ENCODE results near the gene DGAT2.

DGAT2 gene

GRCh38 chr11:75780888-75781287 lies 12.3 kb downstream of the DGAT2 start:
- no peak for DNase-seq (ENCODE audit: low read depth)

- no peak for DNase-seq (ENCODE audit: low read depth)
These were observed 12.7 kb downstream of the DGAT2 start for GRCh38 chr11:75781296-75781695.

GRCh38 chr11:75781831-75782230 lies 13.3 kb downstream of the DGAT2 start:
- DNase-seq (ENCODE audit: low read depth): no peak

- no peak for DNase-seq (ENCODE audit: low read depth)
These were observed 14.1 kb downstream of the DGAT2 start for GRCh38 chr11:75782540-75783263.

- no peak for DNase-seq (ENCODE audit: low read depth)
These were observed 15.0 kb downstream of the DGAT2 start for GRCh38 chr11:75783416-75784084.

GRCh38 chr11:75784085-75784478 lies 15.5 kb downstream of the DGAT2 start:
- DNase-seq (ENCODE audit: low read depth): no peak

GRCh38 chr11:75784506-75784905 lies 15.9 kb downstream of the DGAT2 start:
- DNase-seq (ENCODE audit: low read depth): no peak

GRCh38 chr11:75785187-75785586 lies 16.6 kb downstream of the DGAT2 start:
- DNase-seq (ENCODE audit: low read depth): no peak

GRCh38 chr11:75786101-75786736 lies 17.6 kb downstream of the DGAT2 start:
- no peak for DNase-seq (ENCODE audit: low read depth)

GRCh38 chr11:75789521-75789920 lies 20.9 kb downstream of the DGAT2 start:
- DNase-seq (ENCODE audit: low read depth): no peak

- no peak for DNase-seq (ENCODE audit: low read depth)
These were observed 22.4 kb downstream of the DGAT2 start for GRCh38 chr11:75790986-75791385.

GRCh38 chr11:75792127-75792731 lies 23.7 kb downstream of the DGAT2 start:
- DNase-seq (ENCODE audit: low read depth): no peak

GRCh38 chr11:75792997-75793800 lies 24.6 kb downstream of the DGAT2 start:
- DNase-seq (ENCODE audit: low read depth): no peak

- DNase-seq (ENCODE audit: low read depth): no peak
These were observed 25.4 kb downstream of the DGAT2 start for GRCh38 chr11:75793966-75794365.

- DNase-seq (ENCODE audit: low read depth): no peak
These were observed 26.9 kb downstream of the DGAT2 start for GRCh38 chr11:75795276-75796090.

- no peak for DNase-seq (ENCODE audit: low read depth)
These were observed 27.5 kb downstream of the DGAT2 start for GRCh38 chr11:75796091-75796435.

GRCh38 chr11:75797116-75797515 lies 28.5 kb downstream of the DGAT2 start:
- no peak for DNase-seq (ENCODE audit: low read depth)

GRCh38 chr11:75797792-75798191 lies 29.2 kb downstream of the DGAT2 start:
- no peak for DNase-seq (ENCODE audit: low read depth)

- DNase-seq (ENCODE audit: low read depth): no peak
These were observed 31.6 kb downstream of the DGAT2 start for GRCh38 chr11:75800136-75800675.

GRCh38 chr11:75800728-75801361 lies 32.3 kb downstream of the DGAT2 start:
- no peak for DNase-seq (ENCODE audit: low read depth)
